Stimulated activated CD8-positive, alpha-beta memory T cell treated with anti-CD3 and anti-CD28 coated beads, Interleukin-2, amount 100 ng/mL, for 1 hour (primary cell): ENCODE measurements around the gene GPR89B.
"Not testable (repeated sequence)": the region's sequence is repeated elsewhere in the genome, so short reads cannot be mapped to it uniquely, and the experiment has no call there.

ENCODE experiments used
- DNase-seq, 2 donors: peaks; one replicate each; pipeline ENCODE4 v3.0.0-alpha.2; 2020; ENCODE audit warnings: low read depth in 2 of 2

The GPR89B gene

GRCh38 chr1:148032247-148032646 lies 104.0 kb downstream of the GPR89B start:
- not testable (repeated sequence) for DNase-seq

- not testable (repeated sequence) for DNase-seq
These were observed 104.5 kb downstream of the GPR89B start for GRCh38 chr1:148032690-148033089.

- not testable (repeated sequence) for DNase-seq
These were observed 104.9 kb downstream of the GPR89B start for GRCh38 chr1:148033147-148033546.

GRCh38 chr1:148037850-148038461 lies 109.7 kb downstream of the GPR89B start:
- DNase-seq = not testable (repeated sequence)

- DNase-seq = peak; percentile 13 to 24
These were observed 110.5 kb downstream of the GPR89B start for GRCh38 chr1:148038462-148039333.
